Vagina (tissue), 2 donors: ENCODE data around the gene WIPF2. TPM values are rescaled to one million over a fixed set of nuclear protein-coding genes. Genes with fewer than 3 reads are reported as not detected.
A peak's percentile ranks its signal among the peaks of the same experiment; 100 is the strongest.

Source experiments
- DNase-seq, 2 donors: peaks; one replicate each; pipeline ENCODE4 v3.0.0-alpha.2; 2017; ENCODE audit errors: extremely low spot score in 2 of 2
- H3K27ac ChIP-seq: fragments of 200-600 bp; sonication (generic); one replicate; pipeline ENCODE4 v1.5.1; 2019
- H3K27me3 ChIP-seq: fragments of 200-600 bp; sonication (generic); one replicate; pipeline ENCODE4 v1.5.1; 2019
- H3K36me3 ChIP-seq, 2 donors: fragments of 200-600 bp; sonication (generic); one replicate each; pipeline ENCODE4 v1.5.1; 2017 to 2019
- H3K4me1 ChIP-seq: fragments of 200-600 bp; sonication (generic); one replicate; pipeline ENCODE4 v1.5.1; 2019
- H3K4me3 ChIP-seq, 2 donors: fragments of 200-600 bp; sonication (generic); 1 replicate in 1 of 2; 2 replicates in 1 of 2; pipeline ENCODE4 v1.5.1; 2016 to 2019
- H3K9me3 ChIP-seq: fragments of 200-600 bp; sonication (generic); one replicate; pipeline ENCODE4 v1.5.1; 2019
- CTCF ChIP-seq, 3 experiments: fragments of 450-650 bp in 2 of 3; fragments of 200-600 bp in 1 of 3; sonication (generic) in 1 of 3; IDR thresholded peaks; one replicate each; pipeline ENCODE4 v1.5.1; 2017 to 2019; ENCODE audit warnings: antibody characterized with exemption in 3 of 3, mild to moderate bottlenecking in 2 of 3, moderate library complexity in 2 of 3
- POLR2A ChIP-seq, 2 donors: fragments of 450-650 bp; IDR thresholded peaks; one replicate each; pipeline ENCODE4 v1.6.1; 2017; ENCODE audit warnings: antibody characterized with exemption in 2 of 2, mild to moderate bottlenecking in 2 of 2, moderate library complexity in 2 of 2
- POLR2AphosphoS5 ChIP-seq, 2 donors: sonication (generic); formaldehyde crosslinking; IDR thresholded peaks; one replicate each; pipeline ENCODE4 v1.9.0; 2017; ENCODE audit warnings: antibody characterized with exemption in 2 of 2, mild to moderate bottlenecking in 2 of 2, low read depth in 1 of 2; ENCODE audit not compliant: insufficient read depth in 1 of 2
- intact Hi-C: fragments of 100-400 bp; cut with DNase I; formaldehyde crosslinking; loops from one replicate; pipeline ENCODE4 v1.15.1; 2023
- total RNA-seq: library from RNA; depleted of rRNA; stranded (reverse); fragments of >200 nt; gene quantifications from one replicate; pipeline ENCODE4 v1.2.3, GENCODE V29; 2016

Gene WIPF2
- total RNA-seq, 1 donor from 2014 or later, result 10.6 TPM

- peak overlapping the region; percentile 96 for H3K27ac ChIP-seq
- peaks cover 100% of the 10 kb centered on the region for H3K4me1 ChIP-seq
- no peak for DNase-seq
- TF ChIP-seq POLR2AphosphoS5 (IDR thresholded peaks at IDR 0.05; ENCODE audit: insufficient read depth in 1 of 2, low read depth in 1 of 2), result no peak
- H3K9me3 ChIP-seq, result no peaks in the 10 kb centered on the region
- no peak overlapping the region for H3K4me3 ChIP-seq
- intact Hi-C loops, result no loop called here
- no peaks in the 10 kb centered on the region for H3K36me3 ChIP-seq
- no peaks in the 10 kb centered on the region for H3K27me3 ChIP-seq
These were observed 106.3 kb downstream of the WIPF2 start for GRCh38 chr17:40325156-40326013.

DNA sequence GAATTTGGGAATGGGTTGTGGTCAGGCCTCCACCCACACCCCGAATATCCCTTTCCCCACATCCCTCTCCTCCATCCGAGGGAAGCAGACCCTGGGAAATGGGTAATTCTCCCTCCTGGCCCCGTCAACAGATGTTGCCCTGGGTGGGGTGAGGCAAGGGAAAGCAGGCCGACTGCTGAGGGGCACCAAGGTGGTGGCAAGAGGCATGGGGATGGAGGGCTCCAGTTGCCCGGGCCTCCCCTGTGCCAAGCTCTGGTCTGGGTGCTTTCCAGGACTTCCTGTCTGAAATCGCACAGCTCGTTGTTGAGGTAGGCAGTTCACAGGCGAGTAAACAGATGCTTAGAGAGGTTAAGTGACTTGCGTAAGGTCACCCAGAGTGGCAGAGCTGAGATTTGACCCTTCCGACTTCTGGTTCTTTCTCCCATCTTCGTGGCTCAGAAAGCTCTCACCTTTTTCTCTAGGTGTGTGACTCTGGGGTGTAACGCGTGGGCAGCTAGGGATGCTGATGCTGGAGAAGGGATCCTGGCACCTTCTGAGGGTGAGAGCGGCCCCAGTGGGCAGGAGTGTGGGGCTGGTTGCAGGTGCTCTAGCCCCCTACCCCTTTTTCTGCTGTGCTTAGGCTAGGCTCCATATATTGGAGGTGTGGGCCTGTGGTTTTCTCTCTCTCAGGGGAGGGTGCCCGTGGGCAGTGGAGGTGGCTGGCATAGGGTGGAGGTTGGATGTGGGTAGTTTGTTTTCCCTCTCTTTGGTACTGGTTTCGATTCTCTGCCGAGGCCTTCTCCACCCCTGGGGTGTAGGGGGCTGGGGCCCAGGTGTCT, 107.1 kb downstream of the WIPF2 start:
- Histone ChIP-seq H3K4me3 (no peak overlapping the region), H3K9me3 (no peaks in the 10 kb centered on the region), H3K4me1 (peaks cover 100% of the 10 kb centered on the region), H3K36me3 (no peaks in the 10 kb centered on the region), H3K27ac (peak overlapping the region; percentile 96), H3K27me3 (no peaks in the 10 kb centered on the region)
- TF ChIP-seq POLR2AphosphoS5 (IDR thresholded peaks at IDR 0.05; ENCODE audit: insufficient read depth in 1 of 2, low read depth in 1 of 2) (no peak), POLR2A (IDR thresholded peaks at IDR 0.05) (no peak), CTCF (IDR thresholded peaks at IDR 0.05) (no peak)
- DNase-seq, result no peak
- intact Hi-C loops, result no loop called here

GRCh38 chr17:40326832-40327199, 107.7 kb downstream of the WIPF2 start:
- Histone ChIP-seq H3K36me3 (no peaks in the 10 kb centered on the region), H3K4me3 (no peak overlapping the region), H3K27me3 (no peaks in the 10 kb centered on the region), H3K4me1 (peaks cover 100% of the 10 kb centered on the region), H3K9me3 (no peaks in the 10 kb centered on the region), H3K27ac (peak overlapping the region; percentile 96)
- intact Hi-C loops, result no loop called here
- no peak for TF ChIP-seq CTCF (IDR thresholded peaks at IDR 0.05)
- no peak for TF ChIP-seq POLR2AphosphoS5 (IDR thresholded peaks at IDR 0.05; ENCODE audit: insufficient read depth in 1 of 2, low read depth in 1 of 2)
- no peak for TF ChIP-seq POLR2A (IDR thresholded peaks at IDR 0.05)
- no peak for DNase-seq

GRCh38 chr17:40327244-40327729, 108.2 kb downstream of the WIPF2 start:
- TF ChIP-seq POLR2AphosphoS5 (IDR thresholded peaks at IDR 0.05; ENCODE audit: insufficient read depth in 1 of 2, low read depth in 1 of 2) (no peak), POLR2A (IDR thresholded peaks at IDR 0.05) (no peak)
- Histone ChIP-seq H3K4me1 (peaks cover 100% of the 10 kb centered on the region), H3K9me3 (no peaks in the 10 kb centered on the region), H3K36me3 (no peaks in the 10 kb centered on the region), H3K4me3 (no peak overlapping the region), H3K27me3 (no peaks in the 10 kb centered on the region), H3K27ac (peak overlapping the region; percentile 96)
- DNase-seq, result no peak
- intact Hi-C loops, result no loop called here

- Histone ChIP-seq H3K4me1 (peaks cover 100% of the 10 kb centered on the region), H3K27me3 (no peaks in the 10 kb centered on the region), H3K9me3 (no peaks in the 10 kb centered on the region), H3K36me3 (no peaks in the 10 kb centered on the region), H3K4me3 (no peak overlapping the region), H3K27ac (peak overlapping the region; percentile 96)
- intact Hi-C loops, result no loop called here
- DNase-seq, result no peak
- TF ChIP-seq POLR2A (IDR thresholded peaks at IDR 0.05) (no peak), CTCF (IDR thresholded peaks at IDR 0.05) (no peak), POLR2AphosphoS5 (IDR thresholded peaks at IDR 0.05; ENCODE audit: insufficient read depth in 1 of 2, low read depth in 1 of 2) (no peak)
These were observed 108.8 kb downstream of the WIPF2 start for GRCh38 chr17:40327735-40328385.
